ENCODE data around the gene ATXN1. TPM values are rescaled to one million over a fixed set of nuclear protein-coding genes. Genes with fewer than 3 reads are reported as not detected.

The ATXN1 gene
- polyA plus RNA-seq, 1 of the 3 experiments (the other 2 are of a cell fraction): 7.9 TPM

DNA sequence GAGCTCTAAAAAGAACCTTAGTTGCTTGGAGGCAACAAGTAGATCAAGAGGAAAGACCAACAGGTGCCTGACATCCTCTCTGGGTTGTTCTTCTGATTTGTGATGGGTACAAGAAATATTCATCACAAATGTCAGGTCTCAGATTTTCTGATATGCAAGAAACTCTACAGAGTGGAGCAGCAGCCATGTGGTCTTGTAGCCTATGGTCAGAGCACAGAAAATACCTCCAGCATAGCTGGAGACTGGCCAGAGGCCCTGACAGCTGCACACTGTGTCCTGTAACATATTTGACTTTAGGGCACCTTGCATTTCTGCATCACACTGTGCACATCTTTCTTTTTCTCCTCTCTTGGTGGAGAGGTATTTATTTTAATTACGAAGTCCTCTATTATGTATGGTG lies 406.6 kb downstream of the ATXN1 start:
- Histone ChIP-seq H3K79me2 (ENCODE audit: insufficient read depth) (no peaks in the 10 kb centered on the region), H3K9me3 (no peaks in the 10 kb centered on the region), H3K9me2 (no peaks in the 10 kb centered on the region), H3K36me3 (replicated peaks in 1 of 2; ENCODE audit: control insufficient read depth in 1 of 2, insufficient read depth in 2 of 2, low read length in 1 of 2) (no peaks in the 10 kb centered on the region), H3K4me3 (ENCODE audit: low read depth in 2 of 2, low read length in 1 of 2) (no peak overlapping the region), H3F3A (replicated peaks; ENCODE audit: insufficient read depth) (no peaks in the 10 kb centered on the region), H3K27me3 (ENCODE audit: insufficient read depth) (no peaks in the 10 kb centered on the region), H3K4me1 (ENCODE audit: control insufficient read depth in 1 of 2, insufficient read depth in 2 of 2, low read depth in 1 of 2, low read length in 1 of 2) (peaks cover 8 to 38% of the 10 kb centered on the region in 2 experiments; a peak in 3 of 4 replicates), H4K20me1 (ENCODE audit: insufficient read depth) (no peaks in the 10 kb centered on the region), H3K9ac (no peak overlapping the region), H2AFZ (ENCODE audit: low read depth) (no peak overlapping the region), H3K27ac (ENCODE audit: low read depth in 2 of 2, low read length in 1 of 2) (peak overlapping the region in 1 of 2 experiments; percentile 53; a peak in 2 of 4 replicates), H3K4me2 (no peak overlapping the region)
- POLR2A ChIA-PET: interaction anchor here (0.6 kb wide), 1 partner anchor 12 kb away, joined by 3 read pairs; no protein-coding TSS in a partner anchor
- 82% methylated on average over 1 of the region's 1 CpG for WGBS (ENCODE audit: low lambda C conversion rate)
- TF ChIP-seq, protein P1, sequence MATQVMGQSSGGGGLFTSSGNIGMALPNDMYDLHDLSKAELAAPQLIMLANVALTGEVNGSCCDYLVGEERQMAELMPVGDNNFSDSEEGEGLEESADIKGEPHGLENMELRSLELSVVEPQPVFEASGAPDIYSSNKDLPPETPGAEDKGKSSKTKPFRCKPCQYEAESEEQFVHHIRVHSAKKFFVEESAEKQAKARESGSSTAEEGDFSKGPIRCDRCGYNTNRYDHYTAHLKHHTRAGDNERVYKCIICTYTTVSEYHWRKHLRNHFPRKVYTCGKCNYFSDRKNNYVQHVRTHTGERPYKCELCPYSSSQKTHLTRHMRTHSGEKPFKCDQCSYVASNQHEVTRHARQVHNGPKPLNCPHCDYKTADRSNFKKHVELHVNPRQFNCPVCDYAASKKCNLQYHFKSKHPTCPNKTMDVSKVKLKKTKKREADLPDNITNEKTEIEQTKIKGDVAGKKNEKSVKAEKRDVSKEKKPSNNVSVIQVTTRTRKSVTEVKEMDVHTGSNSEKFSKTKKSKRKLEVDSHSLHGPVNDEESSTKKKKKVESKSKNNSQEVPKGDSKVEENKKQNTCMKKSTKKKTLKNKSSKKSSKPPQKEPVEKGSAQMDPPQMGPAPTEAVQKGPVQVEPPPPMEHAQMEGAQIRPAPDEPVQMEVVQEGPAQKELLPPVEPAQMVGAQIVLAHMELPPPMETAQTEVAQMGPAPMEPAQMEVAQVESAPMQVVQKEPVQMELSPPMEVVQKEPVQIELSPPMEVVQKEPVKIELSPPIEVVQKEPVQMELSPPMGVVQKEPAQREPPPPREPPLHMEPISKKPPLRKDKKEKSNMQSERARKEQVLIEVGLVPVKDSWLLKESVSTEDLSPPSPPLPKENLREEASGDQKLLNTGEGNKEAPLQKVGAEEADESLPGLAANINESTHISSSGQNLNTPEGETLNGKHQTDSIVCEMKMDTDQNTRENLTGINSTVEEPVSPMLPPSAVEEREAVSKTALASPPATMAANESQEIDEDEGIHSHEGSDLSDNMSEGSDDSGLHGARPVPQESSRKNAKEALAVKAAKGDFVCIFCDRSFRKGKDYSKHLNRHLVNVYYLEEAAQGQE (IDR thresholded peaks at IDR 0.05; ENCODE audit: low read depth, low read length): no peak
- TF ChIP-seq, protein P2, sequence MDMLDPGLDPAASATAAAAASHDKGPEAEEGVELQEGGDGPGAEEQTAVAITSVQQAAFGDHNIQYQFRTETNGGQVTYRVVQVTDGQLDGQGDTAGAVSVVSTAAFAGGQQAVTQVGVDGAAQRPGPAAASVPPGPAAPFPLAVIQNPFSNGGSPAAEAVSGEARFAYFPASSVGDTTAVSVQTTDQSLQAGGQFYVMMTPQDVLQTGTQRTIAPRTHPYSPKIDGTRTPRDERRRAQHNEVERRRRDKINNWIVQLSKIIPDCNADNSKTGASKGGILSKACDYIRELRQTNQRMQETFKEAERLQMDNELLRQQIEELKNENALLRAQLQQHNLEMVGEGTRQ (IDR thresholded peaks at IDR 0.05; ENCODE audit: borderline replicate concordance, low read depth, low read length): no peak
- TF ChIP-seq, protein P3, sequence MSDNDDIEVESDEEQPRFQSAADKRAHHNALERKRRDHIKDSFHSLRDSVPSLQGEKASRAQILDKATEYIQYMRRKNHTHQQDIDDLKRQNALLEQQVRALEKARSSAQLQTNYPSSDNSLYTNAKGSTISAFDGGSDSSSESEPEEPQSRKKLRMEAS (IDR thresholded peaks at IDR 0.05; ENCODE audit: low read depth): no peak
- TF ChIP-seq RCOR1 (IDR thresholded peaks at IDR 0.05; ENCODE audit: low read length): peak; percentile 61; the same call in 1 of the 2 replicates
- no peak for TF ChIP-seq TCF12 (IDR thresholded peaks at IDR 0.05)
- no peak for TF ChIP-seq POLR2AphosphoS5 (IDR thresholded peaks at IDR 0.05; ENCODE audit: low read depth, low read length)
- no peak for TF ChIP-seq YY1 (IDR thresholded peaks at IDR 0.05; ENCODE audit: low read depth)
- TF ChIP-seq, protein P4, sequence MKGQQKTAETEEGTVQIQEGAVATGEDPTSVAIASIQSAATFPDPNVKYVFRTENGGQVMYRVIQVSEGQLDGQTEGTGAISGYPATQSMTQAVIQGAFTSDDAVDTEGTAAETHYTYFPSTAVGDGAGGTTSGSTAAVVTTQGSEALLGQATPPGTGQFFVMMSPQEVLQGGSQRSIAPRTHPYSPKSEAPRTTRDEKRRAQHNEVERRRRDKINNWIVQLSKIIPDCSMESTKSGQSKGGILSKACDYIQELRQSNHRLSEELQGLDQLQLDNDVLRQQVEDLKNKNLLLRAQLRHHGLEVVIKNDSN (IDR thresholded peaks at IDR 0.05; ENCODE audit: borderline replicate concordance, low read depth): no peak
- TF ChIP-seq EP300 (IDR thresholded peaks at IDR 0.05; ENCODE audit: borderline replicate concordance in 1 of 2, low read depth in 1 of 2, low read length in 1 of 2): peak in 1 of 2 experiments; percentile 71; a peak in 2 of 4 replicates
- TF ChIP-seq SMC3 (IDR thresholded peaks at IDR 0.05; ENCODE audit: low read depth, low read length): no peak
- TF ChIP-seq TAF1 (IDR thresholded peaks at IDR 0.05; ENCODE audit: borderline replicate concordance, low read depth, low read length): no peak
- 0 out of 2 replicates have a peak, but pooled peaks have one; percentile 13 for TF ChIP-seq GATA2 (CRISPR knock-in tag; IDR thresholded peaks at IDR 0.05)
- TF ChIP-seq MXI1 (IDR thresholded peaks at IDR 0.05; ENCODE audit: low read depth, low read length): peak; percentile 54; the same call in 1 of the 2 replicates
- DNase-seq: peak; percentile 61
- CTCF ChIA-PET: interaction anchor here (1.3 to 7.1 kb wide), 4 partner anchors 12 to 55 kb away, joined by 3 to 46 read pairs (median 7); no protein-coding TSS in a partner anchor

Data from SK-N-SH (cell line).